GM19324 (cell line): ENCODE data around the gene KIF7.
A peak's percentile ranks its signal among the peaks of the same experiment; 100 is the strongest.
"Not testable (repeated sequence)": the region's sequence is repeated elsewhere in the genome, so short reads cannot be mapped to it uniquely, and the experiment has no call there.

Experiments used
- ATAC-seq: cut with Tn5 transposase; IDR thresholded peaks from one replicate; pipeline ENCODE4 v1.9.1; 2021; ENCODE audit warnings: mild to moderate bottlenecking, moderate library complexity; ENCODE audit not compliant: unreplicated experiment, low FRiP score

The KIF7 gene

GRCh38 chr15:89654847-89655805 is at the start of gene KIF7:
Gene KIF7 (minus strand): TSS chr15:89655467. CDS start chr15:89652930, 2,537 bp downstream.
- ATAC-seq, result peak; percentile 65

- ATAC-seq, result no peak
These were observed 49.1 kb upstream of the KIF7 start for GRCh38 chr15:89704411-89704810.

GRCh38 chr15:89695198-89695597 is 39.9 kb upstream of the KIF7 start:
- ATAC-seq, result no peak

DNA sequence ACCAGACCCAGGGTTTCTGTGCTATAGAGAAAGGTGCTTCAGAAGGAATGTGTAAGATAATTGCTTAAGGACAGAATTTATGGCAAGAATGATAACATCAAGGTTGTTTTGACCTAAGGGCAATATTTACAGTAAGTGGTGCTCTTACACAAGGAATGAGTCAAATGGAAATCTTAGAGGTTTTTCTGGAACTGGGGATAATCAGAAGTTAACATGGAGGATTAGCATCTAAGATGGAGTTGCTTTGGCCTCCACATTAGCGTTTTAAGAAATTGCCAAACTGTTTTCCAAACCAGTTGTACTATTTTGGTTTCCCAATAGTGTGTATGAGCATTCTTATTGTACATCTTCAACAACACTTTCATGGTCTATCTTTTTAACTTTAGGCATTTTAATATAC is 38.4 kb upstream of the KIF7 start:
- no peak for ATAC-seq

DNA sequence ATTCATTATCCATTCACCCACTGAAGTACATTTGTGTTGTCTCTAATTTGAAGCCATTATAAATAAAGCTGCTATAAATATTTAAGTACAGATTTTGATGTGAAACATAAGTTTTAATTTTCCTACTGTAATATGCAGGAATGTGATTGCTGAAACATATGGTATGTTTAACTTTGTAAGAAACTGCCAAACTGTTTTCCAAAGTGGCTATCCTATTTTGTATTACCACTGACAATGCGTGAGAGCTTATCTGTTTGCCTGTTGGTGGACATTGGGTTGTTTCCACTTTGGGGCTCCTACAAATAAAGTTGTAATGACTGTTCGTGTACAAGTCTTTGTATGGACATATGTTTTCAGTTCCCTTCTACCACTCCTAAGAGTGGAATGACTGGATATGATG is 37.8 kb upstream of the KIF7 start:
- no peak for ATAC-seq

- peak; percentile 93 for ATAC-seq
These were observed 35.3 kb upstream of the KIF7 start, which contains the start of the genes PEX11A and WDR93 for GRCh38 chr15:89690276-89691218. Gene PEX11A (minus strand): TSS chr15:89690754. CDS start chr15:89690632, 122 bp downstream. Gene WDR93 (plus strand): TSS chr15:89690811. CDS start chr15:89701747, 10,936 bp downstream.

DNA sequence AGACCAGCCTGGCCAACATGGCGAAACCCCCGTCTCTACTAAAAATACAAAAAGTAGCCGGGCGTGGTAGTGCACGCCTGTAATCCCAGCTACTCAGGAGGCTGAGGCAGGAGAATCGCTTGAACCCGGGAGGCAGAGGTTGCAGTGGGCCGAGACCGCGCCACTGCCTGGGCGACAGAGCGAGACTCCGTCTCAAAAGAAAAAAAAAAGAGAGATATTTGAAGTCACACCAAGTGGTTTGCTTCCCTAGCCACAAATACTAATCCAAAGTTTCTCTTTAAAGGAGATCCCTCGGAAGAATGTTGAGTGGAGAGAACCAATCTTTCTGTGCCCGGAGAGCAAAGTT is 34.6 kb upstream of the KIF7 start:
- not testable (repeated sequence) for ATAC-seq

DNA sequence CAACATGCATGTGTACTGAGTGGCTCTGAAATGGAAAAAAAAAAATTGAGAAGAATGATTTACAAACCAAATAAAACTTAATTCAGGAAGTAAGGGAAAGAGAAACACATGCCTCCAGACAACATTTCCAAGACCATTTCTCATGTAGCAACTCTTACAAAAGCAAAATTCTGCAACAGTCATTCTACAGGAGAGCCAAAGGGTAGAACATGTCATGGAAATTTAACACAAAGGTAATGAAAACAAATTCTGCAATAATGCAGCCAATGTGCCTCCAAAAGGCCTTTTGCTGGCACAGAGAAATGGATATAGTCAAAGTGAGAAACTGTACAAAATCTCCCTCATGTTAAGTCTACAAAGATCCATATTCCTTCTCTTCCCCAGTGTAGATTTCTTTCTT is 31.3 kb upstream of the KIF7 start:
- ATAC-seq, result no peak

GRCh38 chr15:89685995-89686394 is 30.7 kb upstream of the KIF7 start:
- no peak for ATAC-seq

DNA sequence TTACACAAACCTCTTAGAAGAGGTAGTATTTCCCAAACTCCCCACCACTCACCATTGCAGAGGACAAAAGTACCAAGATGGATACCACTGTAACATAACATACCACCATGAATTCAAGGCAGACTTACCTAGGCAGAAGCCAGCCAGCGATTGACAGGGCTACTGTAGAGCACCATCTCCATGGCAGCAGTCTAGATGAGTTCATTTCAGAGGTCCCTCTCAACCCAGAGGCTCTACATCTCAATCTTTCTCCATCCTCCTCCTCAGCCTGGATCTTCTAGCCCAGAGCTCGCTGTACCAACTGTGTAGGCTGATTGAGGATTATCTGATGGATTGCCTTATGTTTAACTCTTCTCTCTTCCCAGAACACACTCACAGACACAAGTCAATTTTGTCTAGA is 25.9 kb upstream of the KIF7 start:
- ATAC-seq, result no peak

GRCh38 chr15:89680282-89680873 is 25.1 kb upstream of the KIF7 start:
- no peak for ATAC-seq

- no peak for ATAC-seq
These were observed 23.9 kb upstream of the KIF7 start, which contains the start of gene PLIN1 for GRCh38 chr15:89679212-89679611. Gene PLIN1 (minus strand): TSS chr15:89679367. CDS start chr15:89677489, 1,878 bp downstream.

DNA sequence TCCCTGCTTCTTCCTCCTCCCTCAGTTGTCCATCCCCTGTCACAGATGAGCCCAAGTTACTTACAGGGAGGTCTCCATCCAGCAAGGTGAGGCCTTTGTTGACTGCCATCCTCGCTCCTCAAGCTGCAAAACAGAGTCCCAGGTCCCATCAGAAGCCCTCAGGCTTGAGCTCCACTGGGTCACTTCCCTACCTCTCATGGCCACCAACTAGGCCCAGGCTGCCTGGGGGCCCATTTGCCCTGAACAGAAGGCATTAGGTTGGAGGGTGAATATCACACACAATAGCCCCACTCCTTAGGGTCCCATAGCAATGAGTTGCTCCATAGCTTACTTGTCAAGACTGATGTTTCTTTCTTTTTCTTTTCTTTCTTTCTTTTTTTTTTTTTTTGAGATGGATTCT is 22.1 kb upstream of the KIF7 start:
- ATAC-seq, result no peak

DNA sequence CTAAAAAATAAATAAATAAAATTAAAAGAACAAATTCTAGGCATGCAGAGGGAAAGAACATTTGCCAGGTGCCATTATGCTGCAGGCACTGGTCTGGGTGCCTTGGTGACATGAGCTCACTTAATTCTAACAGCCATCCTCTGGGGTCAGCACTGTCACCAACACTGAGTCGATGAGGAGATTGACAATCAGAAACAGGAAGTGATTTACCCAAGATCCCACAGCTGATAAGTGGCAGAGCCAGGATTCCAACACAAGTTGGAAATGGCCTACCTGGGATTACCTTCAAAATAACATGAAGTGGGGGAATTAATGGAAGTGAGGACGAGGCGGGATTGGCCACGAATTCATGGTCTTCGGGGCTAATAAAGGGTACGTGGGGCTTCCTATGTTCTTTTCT is 20.3 kb upstream of the KIF7 start:
- ATAC-seq, result no peak

GRCh38 chr15:89674526-89674925 is 19.3 kb upstream of the KIF7 start:
- ATAC-seq, result no peak

DNA sequence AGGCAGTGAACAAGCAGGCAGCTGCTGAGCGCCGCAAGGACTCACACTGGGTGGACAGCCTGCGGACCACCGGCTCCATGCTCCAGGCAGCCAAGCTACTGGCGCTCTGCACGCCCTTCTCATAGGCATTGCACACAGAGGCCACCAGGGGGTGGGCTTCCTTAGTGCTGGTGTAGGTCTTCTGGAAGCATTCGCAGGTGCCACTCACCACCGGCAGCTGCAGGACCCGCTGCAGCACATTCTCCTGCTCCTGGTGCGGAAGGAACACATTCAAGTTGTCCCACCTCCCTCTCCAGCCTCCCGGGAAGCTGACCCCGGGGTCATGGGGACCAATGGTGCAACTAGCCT is 17.9 kb upstream of the KIF7 start:
- ATAC-seq, result no peak

GRCh38 chr15:89672221-89673164 is 17.2 kb upstream of the KIF7 start:
- ATAC-seq, result no peak

DNA sequence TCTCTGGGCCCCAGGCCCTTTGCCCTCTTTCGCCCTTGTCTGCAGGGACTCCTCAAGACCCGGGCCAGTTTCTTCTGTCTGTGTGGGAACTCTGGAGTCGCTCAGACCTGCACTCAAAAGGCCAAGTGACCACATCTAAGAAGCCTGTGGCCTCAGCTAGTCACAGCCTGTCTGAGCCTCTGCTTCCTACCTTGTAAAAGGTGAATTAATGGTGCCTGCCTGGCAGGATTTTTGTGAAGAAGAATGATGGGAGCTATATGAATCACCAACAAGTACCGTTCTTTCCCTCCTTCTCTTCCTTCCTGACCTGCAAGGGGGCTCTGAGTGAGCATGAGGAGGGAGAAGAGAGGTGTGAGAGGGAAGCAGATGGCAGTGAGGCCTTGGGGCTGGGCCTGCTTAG is 16.4 kb upstream of the KIF7 start:
- ATAC-seq, result no peak

- ATAC-seq, result no peak
These were observed 15.8 kb upstream of the KIF7 start for GRCh38 chr15:89670971-89671560.
